IMR-90 (cell line): ENCODE results near the gene STUM. TPM values are rescaled to one million over a fixed set of nuclear protein-coding genes. Genes with fewer than 3 reads are reported as not detected.

Source experiments
- ATAC-seq: fragments of 200-7000 bp; cut with Tn5 transposase; 2 replicates; pipeline ENCODE4 v1.9.1; 2020; ENCODE audit warnings: low read depth, mild to moderate bottlenecking, moderate library complexity
- BruUV-seq: library from RNA; stranded (reverse); fragments of 400-500 nt; replicated peaks from 2 replicates; lab custom pipeline; 2021; lab: Mats Ljungman, UMichigan
- CTCF ChIA-PET: fragments of 300-600 bp; formaldehyde crosslinking; extraction: SDS; loops from one replicate; lab custom pipeline; 2021; ENCODE audit warnings: antibody characterized with exemption; lab: Yijun Ruan, JAX
- POLR2A ChIA-PET: fragments of 300-600 bp; sonication (Branson Sonifier 250); formaldehyde crosslinking; loops from one replicate; lab custom pipeline; 2022; ENCODE audit warnings: antibody characterized with exemption; ENCODE audit not compliant: unreplicated experiment; lab: Charles Lee
- DNase-seq: peaks from one replicate; pipeline ENCODE4 v3.0.0; 2013
- H2AFZ ChIP-seq: replicated peaks from 2 replicates; pipeline ENCODE3; 2013; ENCODE audit warnings: low read length, mild to moderate bottlenecking; ENCODE audit not compliant: poor library complexity
- H2AK5ac ChIP-seq: 2 replicates; pipeline ENCODE4 v1.6.1; 2013; ENCODE audit warnings: low read depth, low read length, inconsistent platforms
- H2AK9ac ChIP-seq: replicated peaks from 2 replicates; pipeline ENCODE3; 2013; ENCODE audit warnings: mild to moderate bottlenecking, low read depth, low read length, moderate library complexity; ENCODE audit not compliant: poor library complexity
- H2BK120ac ChIP-seq: 2 replicates; pipeline ENCODE4 v1.6.1; 2013; ENCODE audit warnings: low read depth, low read length, inconsistent platforms
- H2BK15ac ChIP-seq: 3 replicates; pipeline ENCODE4 v1.6.1; 2013; ENCODE audit warnings: low read depth, low read length, inconsistent platforms
- H2BK20ac ChIP-seq: 2 replicates; pipeline ENCODE4 v1.6.1; 2013; ENCODE audit warnings: low read depth, mild to moderate bottlenecking, inconsistent platforms, low read length, moderate library complexity
- H2BK5ac ChIP-seq: 2 replicates; pipeline ENCODE4 v1.6.1; 2013; ENCODE audit warnings: mild to moderate bottlenecking, low read depth, low read length, inconsistent platforms; ENCODE audit not compliant: poor library complexity, severe bottlenecking
- H3K14ac ChIP-seq: replicated peaks from 2 replicates; pipeline ENCODE4 v1.6.1; 2013; ENCODE audit warnings: low read depth, low read length, inconsistent platforms
- H3K18ac ChIP-seq: 2 replicates; pipeline ENCODE4 v1.6.1; 2013; ENCODE audit warnings: low read depth, low read length, control low read depth
- H3K23ac ChIP-seq: 2 replicates; pipeline ENCODE4 v1.6.1; 2013; ENCODE audit warnings: low read depth, low read length, inconsistent platforms
- H3K27ac ChIP-seq: 2 replicates; pipeline ENCODE4 v1.5.1; 2013; ENCODE audit warnings: mild to moderate bottlenecking, control low read depth, low read length; ENCODE audit not compliant: insufficient read depth
- H3K27me3 ChIP-seq: 2 replicates; pipeline ENCODE4 v1.6.1; 2013; ENCODE audit warnings: low read length; ENCODE audit not compliant: control insufficient read depth, insufficient read depth
- H3K36me3 ChIP-seq: 2 replicates; pipeline ENCODE4 v1.6.1; 2013; ENCODE audit warnings: low read length, mixed read lengths; ENCODE audit not compliant: control insufficient read depth, insufficient read depth
- H3K4ac ChIP-seq: 2 replicates; pipeline ENCODE4 v1.6.1; 2013; ENCODE audit warnings: low read depth, low read length, inconsistent platforms
- H3K4me1 ChIP-seq: 2 replicates; pipeline ENCODE4 v1.6.1; 2013; ENCODE audit warnings: low read length, mixed read lengths; ENCODE audit not compliant: control insufficient read depth, insufficient read depth
- H3K4me2 ChIP-seq: 2 replicates; pipeline ENCODE4 v1.6.1; 2013; ENCODE audit warnings: low read depth, mild to moderate bottlenecking, control low read depth, low read length, moderate library complexity
- H3K4me3 ChIP-seq: 2 replicates; pipeline ENCODE4 v1.5.1; 2013; ENCODE audit warnings: low read depth, mild to moderate bottlenecking, control low read depth, low read length, moderate library complexity; ENCODE audit not compliant: insufficient read depth
- H3K56ac ChIP-seq: 2 replicates; pipeline ENCODE4 v1.6.1; 2013; ENCODE audit warnings: low read length, inconsistent platforms; ENCODE audit not compliant: insufficient read depth; ENCODE audit errors: extremely low read depth
- H3K79me1 ChIP-seq, 2 experiments: 2 replicates each; pipeline ENCODE4 v1.6.1; 2013; ENCODE audit warnings: low read length in 2 of 2, inconsistent platforms in 1 of 2, low read depth in 1 of 2
- H3K9ac ChIP-seq: 2 replicates; pipeline ENCODE4 v1.6.1; 2013; ENCODE audit warnings: low read depth, low read length, control low read depth
- H3K9me1 ChIP-seq: 2 replicates; pipeline ENCODE4 v1.6.1; 2013; ENCODE audit warnings: low read length, inconsistent platforms; ENCODE audit not compliant: insufficient read depth
- H3K9me3 ChIP-seq: 2 replicates; pipeline ENCODE4 v1.6.1; 2013; ENCODE audit warnings: low read length; ENCODE audit not compliant: control insufficient read depth, insufficient read depth
- H4K20me1 ChIP-seq: 2 replicates; pipeline ENCODE4 v1.6.1; 2013; ENCODE audit warnings: low read length, inconsistent platforms; ENCODE audit not compliant: insufficient read depth
- H4K5ac ChIP-seq: 2 replicates; pipeline ENCODE4 v1.6.1; 2013; ENCODE audit warnings: mild to moderate bottlenecking, low read depth, low read length, control low read depth
- H4K8ac ChIP-seq, 2 experiments: 2 replicates each; pipeline ENCODE4 v1.6.1; 2013; ENCODE audit warnings: low read depth in 2 of 2, low read length in 2 of 2, control low read depth in 1 of 2, inconsistent platforms in 1 of 2
- H4K91ac ChIP-seq: 2 replicates; pipeline ENCODE4 v1.6.1; 2013; ENCODE audit warnings: low read depth, low read length, inconsistent platforms; ENCODE audit not compliant: insufficient read depth
- CEBPB ChIP-seq: IDR thresholded peaks from 2 replicates; pipeline ENCODE4 v1.6.1; 2012; ENCODE audit warnings: low read depth, low read length, improper control_type of control experiment
- FOS ChIP-seq: fragments of 150-350 bp; IDR thresholded peaks from 2 replicates; pipeline ENCODE4 v1.6.1; 2016; ENCODE audit warnings: low read depth, low read length
- MAFK ChIP-seq: IDR thresholded peaks from 2 replicates; pipeline ENCODE4 v1.6.1; 2012; ENCODE audit warnings: low read depth, low read length, improper control_type of control experiment
- MAZ ChIP-seq: IDR thresholded peaks from 2 replicates; pipeline ENCODE4 v1.6.1; 2012; ENCODE audit warnings: low read depth, mild to moderate bottlenecking, low read length, improper control_type of control experiment, moderate library complexity, borderline replicate concordance
- MXI1 ChIP-seq: IDR thresholded peaks from 2 replicates; pipeline ENCODE4 v1.6.1; 2012; ENCODE audit warnings: low read depth, mild to moderate bottlenecking, low read length, moderate library complexity, borderline replicate concordance
- NFE2L2 ChIP-seq: fragments of 150-350 bp; IDR thresholded peaks from 2 replicates; pipeline ENCODE4 v1.6.1; 2016; ENCODE audit warnings: low read depth, mild to moderate bottlenecking, low read length
- POLR2A ChIP-seq: IDR thresholded peaks from 2 replicates; pipeline ENCODE4 v1.6.1; 2012; ENCODE audit warnings: mild to moderate bottlenecking, low read depth, low read length
- RAD21 ChIP-seq: IDR thresholded peaks from 2 replicates; pipeline ENCODE4 v1.6.1; 2012; ENCODE audit warnings: low read length, improper control_type of control experiment
- RCOR1 ChIP-seq: IDR thresholded peaks from 2 replicates; pipeline ENCODE4 v1.6.1; 2012; ENCODE audit warnings: mild to moderate bottlenecking, low read length, improper control_type of control experiment; ENCODE audit not compliant: insufficient replicate concordance
- RFX5 ChIP-seq: IDR thresholded peaks from 2 replicates; pipeline ENCODE4 v1.8.0; 2012; ENCODE audit warnings: low read depth, mild to moderate bottlenecking, low read length, moderate library complexity
- SMC3 ChIP-seq: fragments of 150-350 bp; IDR thresholded peaks from 2 replicates; pipeline ENCODE4 v1.6.1; 2016; ENCODE audit warnings: low read depth, mild to moderate bottlenecking, antibody characterized with exemption, low read length, moderate library complexity
- WGBS, 2 experiments: methylation state at CpG; one replicate each; pipeline versions ENCODE4 v1.1.5 to v1.1.7; 2013; ENCODE audit warnings: missing lambda C conversion rate in 2 of 2; ENCODE audit not compliant: insufficient read length in 1 of 2; ENCODE audit errors: extremely low coverage in 2 of 2; 5-methylcytosine and 5-hydroxymethylcytosine counted together
- dilution Hi-C: fragments of 300-500 bp; cut with HindIII; formaldehyde crosslinking; loops from one replicate; pipeline ENCODE4 v1.14.3; 2018; ENCODE audit warnings: low sequenced_read_pairs; ENCODE audit not compliant: unreplicated experiment
- in situ Hi-C: fragments of 300-500 bp; cut with MboI; formaldehyde crosslinking; loops from 3 replicates; pipeline ENCODE4 v1.14.3; 2019; ENCODE audit warnings: low sequenced_read_pairs, inconsistent platforms, mixed read lengths
- intact Hi-C: fragments of 100-400 bp; cut with micrococcal nuclease; formaldehyde crosslinking; loops from 2 replicates; pipeline ENCODE4 v1.10.0; 2022
- polyA plus RNA-seq, 3 experiments: library from polyadenylated mRNA; depleted of rRNA; stranded (reverse); fragments of >200 nt; gene quantifications; 2 replicates each; pipeline ENCODE4 v1.2.3, GENCODE V29; 2012; ENCODE audit warnings: low replicate concordance in 1 of 3
- total RNA-seq: library from RNA; depleted of rRNA; stranded (reverse); fragments of >200 nt; gene quantifications from 2 replicates; pipeline ENCODE4 v1.2.3, GENCODE V29; 2012
- TF ChIP-seq, protein P1 (sequence below): fragments of 150-350 bp; IDR thresholded peaks from 2 replicates; pipeline ENCODE4 v1.6.1; 2017; ENCODE audit warnings: mild to moderate bottlenecking, antibody characterized with exemption, low read length, low read depth
- TF ChIP-seq, protein P2 (sequence below): fragments of 150-350 bp; IDR thresholded peaks from 2 replicates; pipeline ENCODE4 v1.6.1; 2016; ENCODE audit warnings: low read depth, mild to moderate bottlenecking, low read length, moderate library complexity, borderline replicate concordance

STUM gene
- total and polyA plus RNA-seq, 2 of the 4 experiments (the other 2 are of a cell fraction), result not detected

- Histone ChIP-seq H3K14ac (no peak overlapping the region), H3K27ac (no peak overlapping the region), H3K27me3 (peaks cover 14% of the 10 kb centered on the region), H4K91ac (no peak overlapping the region), H2AK5ac (no peak overlapping the region), H2BK20ac (no peak overlapping the region), H2AFZ (no peak overlapping the region), H2AK9ac (no peak overlapping the region), H3K9me1 (no peaks in the 10 kb centered on the region), H3K4me1 (peaks cover 2% of the 10 kb centered on the region; the same call in 1 of the 2 replicates), H3K4me3 (no peak overlapping the region), H3K79me1 (no peaks in the 10 kb centered on the region), H3K9me3 (peaks cover 2% of the 10 kb centered on the region; the same call in 1 of the 2 replicates), H3K4me2 (no peak overlapping the region), H3K9ac (no peak overlapping the region), H3K18ac (no peak overlapping the region), H4K8ac (no peak overlapping the region), H3K56ac (no peak overlapping the region), H2BK5ac (no peak overlapping the region), H3K36me3 (no peaks in the 10 kb centered on the region), H3K23ac (no peak overlapping the region), H4K20me1 (no peaks in the 10 kb centered on the region), H2BK15ac (no peak overlapping the region), H4K5ac (no peak overlapping the region), H3K4ac (no peak overlapping the region), H2BK120ac (no peak overlapping the region)
- no peak for DNase-seq
- TF ChIP-seq RCOR1 (no peak), SMC3 (no peak), MAFK (no peak), RFX5 (no peak), FOS (no peak), RAD21 (no peak), NFE2L2 (no peak), POLR2A (no peak), MAZ (no peak), MXI1 (no peak), CEBPB (no peak)
- TF ChIP-seq, protein P1, sequence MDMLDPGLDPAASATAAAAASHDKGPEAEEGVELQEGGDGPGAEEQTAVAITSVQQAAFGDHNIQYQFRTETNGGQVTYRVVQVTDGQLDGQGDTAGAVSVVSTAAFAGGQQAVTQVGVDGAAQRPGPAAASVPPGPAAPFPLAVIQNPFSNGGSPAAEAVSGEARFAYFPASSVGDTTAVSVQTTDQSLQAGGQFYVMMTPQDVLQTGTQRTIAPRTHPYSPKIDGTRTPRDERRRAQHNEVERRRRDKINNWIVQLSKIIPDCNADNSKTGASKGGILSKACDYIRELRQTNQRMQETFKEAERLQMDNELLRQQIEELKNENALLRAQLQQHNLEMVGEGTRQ, result no peak
- TF ChIP-seq, protein P2, sequence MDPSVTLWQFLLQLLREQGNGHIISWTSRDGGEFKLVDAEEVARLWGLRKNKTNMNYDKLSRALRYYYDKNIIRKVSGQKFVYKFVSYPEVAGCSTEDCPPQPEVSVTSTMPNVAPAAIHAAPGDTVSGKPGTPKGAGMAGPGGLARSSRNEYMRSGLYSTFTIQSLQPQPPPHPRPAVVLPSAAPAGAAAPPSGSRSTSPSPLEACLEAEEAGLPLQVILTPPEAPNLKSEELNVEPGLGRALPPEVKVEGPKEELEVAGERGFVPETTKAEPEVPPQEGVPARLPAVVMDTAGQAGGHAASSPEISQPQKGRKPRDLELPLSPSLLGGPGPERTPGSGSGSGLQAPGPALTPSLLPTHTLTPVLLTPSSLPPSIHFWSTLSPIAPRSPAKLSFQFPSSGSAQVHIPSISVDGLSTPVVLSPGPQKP, result no peak
- BruUV-seq, result no TSS peak
- ATAC-seq, result no peak
- POLR2A ChIA-PET, result no interaction called here
- dilution Hi-C loops, result no loop called here
- in situ Hi-C loops, result no loop called here
- WGBS, 2 experiments, result 88% methylated on average over 3 of the region's 7 CpGs; no CpG with 5 or more reads in 1 of the 2 experiments
- CTCF ChIA-PET, result interaction anchor here (1.5 kb wide), 1 partner anchor 10 kb away, joined by 4 read pairs; no protein-coding TSS in a partner anchor
- intact Hi-C loops, result no loop called here
Observed at GRCh38 chr1:226619031-226619430, 70.5 kb downstream of the STUM start.
